22Rv1 (cell line): Measurements from ENCODE around the gene DNAJB12.

Experiments used
- ZFX ChIP-seq: fragments of 450-650 bp; IDR thresholded peaks from 2 replicates; pipeline ENCODE4 v1.6.1; 2017; ENCODE audit warnings: antibody characterized with exemption, borderline replicate concordance
- TF ChIP-seq, protein P1 (sequence below): fragments of 450-650 bp; IDR thresholded peaks from 2 replicates; pipeline ENCODE4 v1.5.1; 2017; ENCODE audit warnings: mild to moderate bottlenecking

DNA sequence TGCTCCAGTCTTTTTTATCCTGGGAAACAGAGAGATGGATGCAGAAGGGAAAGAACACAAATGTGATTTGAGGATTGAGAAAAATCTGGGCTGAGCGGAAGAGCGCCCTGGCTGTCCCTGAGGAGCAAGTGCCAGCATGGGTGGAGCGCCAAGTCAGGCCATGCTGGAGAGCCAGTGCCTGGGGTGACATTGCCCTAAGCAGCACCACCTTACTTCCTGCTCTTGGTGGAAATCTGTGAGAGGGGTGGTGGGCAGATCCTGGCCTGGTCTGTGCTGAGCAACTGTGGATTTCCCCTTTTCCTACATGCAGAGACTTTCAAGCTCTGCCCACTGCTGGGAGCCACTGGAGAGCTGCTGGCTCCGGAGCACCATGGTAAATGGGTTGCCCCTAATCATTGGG, 44.1 kb downstream of the DNAJB12 start:
- TF ChIP-seq, protein P1, sequence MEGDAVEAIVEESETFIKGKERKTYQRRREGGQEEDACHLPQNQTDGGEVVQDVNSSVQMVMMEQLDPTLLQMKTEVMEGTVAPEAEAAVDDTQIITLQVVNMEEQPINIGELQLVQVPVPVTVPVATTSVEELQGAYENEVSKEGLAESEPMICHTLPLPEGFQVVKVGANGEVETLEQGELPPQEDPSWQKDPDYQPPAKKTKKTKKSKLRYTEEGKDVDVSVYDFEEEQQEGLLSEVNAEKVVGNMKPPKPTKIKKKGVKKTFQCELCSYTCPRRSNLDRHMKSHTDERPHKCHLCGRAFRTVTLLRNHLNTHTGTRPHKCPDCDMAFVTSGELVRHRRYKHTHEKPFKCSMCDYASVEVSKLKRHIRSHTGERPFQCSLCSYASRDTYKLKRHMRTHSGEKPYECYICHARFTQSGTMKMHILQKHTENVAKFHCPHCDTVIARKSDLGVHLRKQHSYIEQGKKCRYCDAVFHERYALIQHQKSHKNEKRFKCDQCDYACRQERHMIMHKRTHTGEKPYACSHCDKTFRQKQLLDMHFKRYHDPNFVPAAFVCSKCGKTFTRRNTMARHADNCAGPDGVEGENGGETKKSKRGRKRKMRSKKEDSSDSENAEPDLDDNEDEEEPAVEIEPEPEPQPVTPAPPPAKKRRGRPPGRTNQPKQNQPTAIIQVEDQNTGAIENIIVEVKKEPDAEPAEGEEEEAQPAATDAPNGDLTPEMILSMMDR, result no peak
- TF ChIP-seq ZFX, result no peak
